B cell (primary cell): ENCODE data around the gene THADA.

Source experiments
- CTCF ChIP-seq: fragments of 200-600 bp; IDR thresholded peaks from one replicate; pipeline ENCODE4 v1.8.0; 2022; ENCODE audit warnings: antibody characterized with exemption, mild to moderate bottlenecking
- EZH2 ChIP-seq: IDR thresholded peaks from 2 replicates; pipeline ENCODE4 v1.6.1; 2012; ENCODE audit warnings: borderline replicate concordance, low read depth, mild to moderate bottlenecking, moderate library complexity, low read length; ENCODE audit not compliant: insufficient read depth, poor library complexity, severe bottlenecking

GRCh38 chr2:43269074-43269572 is 326.7 kb downstream of the THADA start:
- no peak for TF ChIP-seq EZH2
- no peak for TF ChIP-seq CTCF
